HG03045 (cell line): ENCODE data around the gene MAD2L1BP.

Source experiments
- ATAC-seq: cut with Tn5 transposase; IDR thresholded peaks from one replicate; pipeline ENCODE4 v1.9.1; 2021; ENCODE audit warnings: mild to moderate bottlenecking, moderate library complexity; ENCODE audit not compliant: unreplicated experiment

The MAD2L1BP gene

DNA sequence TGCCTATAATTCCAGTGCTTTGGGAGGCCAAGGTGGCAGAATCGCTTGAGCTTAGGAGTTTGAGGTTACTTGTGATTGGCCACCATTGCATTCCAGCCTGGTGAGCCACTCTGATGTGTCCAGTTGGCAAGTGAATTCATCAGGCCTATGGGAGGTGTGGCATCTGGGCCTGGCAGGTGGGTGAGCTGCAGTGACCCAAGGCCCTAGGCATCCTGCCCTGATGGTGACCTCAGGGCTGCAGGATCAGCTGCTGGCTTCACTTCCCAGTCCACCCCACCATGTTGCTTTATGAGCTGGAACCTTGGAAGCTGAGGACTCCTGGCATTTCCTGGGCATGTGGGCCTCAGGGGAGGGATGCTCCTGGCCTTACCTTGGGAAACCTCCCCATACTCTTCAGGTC lies 29.7 kb downstream of the MAD2L1BP start:
- no peak for ATAC-seq

DNA sequence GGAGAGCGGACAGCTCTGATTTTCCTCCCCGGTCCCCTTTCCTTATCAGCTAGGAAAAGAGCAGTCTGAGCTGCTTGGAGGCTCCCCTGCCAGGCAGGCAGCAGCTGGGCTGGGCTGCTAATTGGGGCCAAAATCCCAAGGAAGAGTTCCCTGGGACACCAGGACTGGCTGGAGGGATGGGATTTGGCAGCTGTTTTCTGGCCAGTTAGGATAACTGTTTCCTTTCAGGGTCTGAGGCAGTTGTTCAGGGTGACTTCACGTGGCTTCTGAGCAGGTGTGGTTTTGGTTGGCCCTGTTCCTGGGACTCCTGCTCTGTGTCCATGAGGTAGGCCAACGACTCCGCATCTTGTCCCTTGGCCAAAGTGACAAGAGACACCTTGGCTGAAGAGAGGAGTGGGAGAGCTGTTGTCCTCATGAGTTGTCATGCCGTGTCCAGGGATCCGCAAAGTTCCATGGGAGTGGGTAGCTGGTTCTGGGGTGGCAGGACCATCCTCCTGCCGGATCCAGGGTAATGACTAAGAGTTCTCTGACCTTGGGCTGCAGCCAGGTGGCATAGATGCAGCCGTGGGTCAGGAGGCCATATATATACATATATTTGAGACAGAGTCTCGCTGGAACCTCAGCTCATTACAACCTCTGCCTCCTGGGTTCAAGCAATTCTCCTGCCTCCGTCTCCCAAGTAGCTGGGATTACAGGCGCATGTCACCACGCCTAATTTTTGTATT lies 30.7 kb downstream of the MAD2L1BP start:
- no peak for ATAC-seq

DNA sequence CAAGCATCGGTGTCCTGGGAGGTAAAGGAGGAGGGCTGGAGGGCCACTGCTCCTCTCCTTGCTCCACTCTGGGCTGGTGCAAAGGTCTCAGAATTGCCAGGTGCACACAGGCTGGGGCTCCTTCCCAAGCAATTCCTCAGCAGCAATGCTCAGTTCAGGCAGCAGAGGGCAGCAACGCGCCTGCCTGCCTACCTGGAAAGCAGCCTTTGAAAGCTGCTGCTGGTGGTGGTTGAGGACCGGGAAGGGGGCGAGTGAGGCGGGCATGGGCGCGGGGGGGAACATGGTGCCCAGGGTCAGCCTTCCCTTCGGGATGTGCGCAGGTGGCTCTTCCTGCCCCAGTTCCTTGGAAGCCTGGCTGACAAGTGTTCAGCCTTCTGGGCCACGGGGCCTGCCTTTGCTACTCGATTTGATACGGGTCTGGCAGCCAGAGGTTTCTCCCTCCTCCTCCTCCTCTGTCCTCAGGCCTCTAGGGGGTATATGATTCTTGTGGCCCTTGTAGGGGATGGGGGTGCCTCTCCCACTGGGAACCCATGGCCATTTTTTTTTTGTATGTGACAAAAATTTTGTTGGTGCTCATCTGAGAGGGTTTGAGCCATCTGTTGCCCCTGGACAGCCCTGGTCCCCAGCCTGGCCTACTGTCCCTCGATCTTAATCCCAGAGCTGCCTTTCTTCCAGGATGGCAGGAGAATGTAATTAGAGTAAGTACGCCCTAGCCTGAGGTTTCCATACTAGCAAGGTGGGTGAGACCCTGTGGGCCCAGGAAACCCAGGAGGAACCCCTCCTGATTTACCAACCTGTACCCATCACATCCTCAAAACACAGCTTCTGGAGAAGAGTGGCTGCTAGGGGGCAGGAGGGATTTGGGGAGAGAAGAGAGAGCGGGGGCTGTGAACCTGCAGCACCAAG lies 31.9 kb downstream of the MAD2L1BP start:
- ATAC-seq, result peak; percentile 51

DNA sequence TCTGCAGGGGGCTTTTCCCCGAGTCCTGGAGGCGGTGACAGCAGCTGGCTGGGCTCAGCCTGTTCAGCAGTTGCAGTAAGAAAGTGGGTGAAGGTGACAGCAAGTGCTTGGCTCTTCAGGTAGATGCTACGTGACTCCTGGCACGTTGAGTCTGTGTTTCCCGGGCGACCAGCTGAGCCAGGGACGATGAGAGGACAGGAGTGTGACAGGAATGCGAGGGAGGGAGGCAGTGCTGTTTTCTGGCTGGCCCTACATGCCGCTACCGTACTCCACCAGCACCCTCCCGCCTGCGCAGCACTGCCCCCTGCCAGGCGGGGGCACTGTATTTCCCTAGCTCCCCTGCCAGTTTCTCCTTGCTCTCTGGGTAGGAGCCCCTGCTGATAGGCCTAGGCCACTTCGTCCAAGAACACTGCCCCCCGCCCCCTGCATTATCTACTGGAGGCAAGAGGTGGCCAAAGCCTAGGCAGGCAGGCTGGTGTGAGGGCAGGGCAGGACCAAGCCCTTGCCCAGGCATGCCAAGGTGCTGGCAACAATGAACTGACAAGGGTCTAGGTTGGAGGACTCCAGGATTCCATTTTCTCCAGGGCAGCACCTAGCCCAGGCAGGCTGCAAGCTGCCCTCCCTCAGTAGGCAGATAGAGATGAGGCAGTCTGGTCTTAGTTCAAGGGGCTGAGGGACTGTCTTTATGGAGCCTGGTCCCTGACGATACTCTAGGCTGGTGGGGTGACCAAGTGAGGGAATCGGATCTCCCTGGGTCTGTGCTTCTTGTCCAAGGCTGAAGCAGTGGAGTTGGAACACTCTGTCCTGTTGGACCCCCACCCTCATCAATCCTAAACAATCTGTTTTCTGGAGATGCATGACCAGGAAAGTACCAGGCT lies 32.8 kb downstream of the MAD2L1BP start:
- no peak for ATAC-seq

DNA sequence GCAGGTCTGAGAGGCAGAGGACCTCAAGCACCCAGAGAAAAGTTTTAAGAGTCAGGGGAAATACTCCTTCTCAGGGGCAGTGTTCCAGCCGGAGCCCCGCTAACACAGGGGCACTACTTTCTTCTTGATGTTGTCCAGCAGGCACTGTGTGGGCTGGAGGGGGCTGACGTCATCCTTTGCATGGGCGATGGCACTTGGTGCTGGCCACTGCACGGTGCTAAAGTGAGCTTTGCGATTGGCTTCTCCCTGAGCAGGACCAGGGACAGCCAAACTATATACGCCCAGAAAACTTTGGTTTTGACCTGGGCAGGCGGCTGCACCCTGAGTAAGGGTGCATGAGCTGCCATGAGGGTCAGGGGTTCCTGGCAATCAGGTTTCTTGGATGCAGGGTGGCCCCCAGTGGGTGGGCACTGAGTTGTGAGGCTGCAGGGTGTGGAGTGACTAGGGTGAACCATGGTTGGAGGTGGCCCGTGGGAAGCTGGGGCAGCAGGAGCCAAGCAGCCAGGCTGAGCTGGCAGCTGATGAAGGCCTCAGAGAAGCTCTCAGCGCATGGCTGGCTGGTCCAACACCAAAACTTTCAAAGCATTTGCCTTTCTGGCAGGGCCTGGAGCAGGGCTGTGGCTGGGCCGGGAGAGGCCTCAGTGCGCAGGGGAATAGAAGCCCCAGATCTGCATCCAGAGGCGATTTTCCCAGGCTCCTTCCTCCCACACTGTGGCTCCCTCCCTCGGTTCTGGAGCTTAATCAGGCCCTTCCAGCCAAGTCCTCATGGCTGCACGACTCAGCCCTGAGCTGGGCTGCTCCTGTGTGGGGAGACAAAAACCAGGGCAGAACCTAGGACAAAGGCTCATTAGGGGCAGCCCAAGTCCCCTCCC lies 33.6 kb downstream of the MAD2L1BP start:
- ATAC-seq, result no peak

DNA sequence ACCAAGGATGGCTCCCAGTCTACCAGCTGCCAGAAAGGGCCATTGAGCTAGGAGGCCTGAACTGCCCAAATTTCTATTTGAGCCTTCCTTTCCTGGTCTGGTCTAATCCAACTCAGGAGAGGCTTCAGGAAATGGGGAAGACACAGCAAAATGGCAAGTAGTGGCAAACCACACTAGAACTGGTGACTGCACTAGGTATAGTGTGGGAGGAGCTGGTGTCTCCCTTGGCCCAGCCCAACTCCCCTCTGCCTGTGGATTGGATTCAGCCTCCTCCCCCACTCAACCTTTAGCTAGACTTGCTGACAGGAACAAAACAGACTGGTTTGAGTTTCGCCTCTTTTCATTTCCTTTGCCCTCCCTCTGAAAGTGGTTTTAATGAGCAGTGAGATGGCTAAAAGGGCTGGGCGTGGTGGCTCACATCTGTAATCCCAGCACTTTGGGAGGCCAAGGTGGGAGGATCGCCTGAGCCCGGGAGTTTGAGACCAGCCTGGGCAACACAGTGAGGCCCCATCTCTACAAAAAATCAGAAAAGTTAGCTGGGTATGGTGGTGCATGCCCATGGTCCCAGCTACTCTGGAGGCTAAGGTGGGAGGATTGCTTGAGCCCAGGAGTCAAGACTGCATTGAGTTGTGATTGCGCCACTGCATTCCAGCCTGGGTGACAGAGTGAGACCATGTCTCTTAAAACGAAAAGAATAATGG lies 34.4 kb downstream of the MAD2L1BP start:
- no peak for ATAC-seq

DNA sequence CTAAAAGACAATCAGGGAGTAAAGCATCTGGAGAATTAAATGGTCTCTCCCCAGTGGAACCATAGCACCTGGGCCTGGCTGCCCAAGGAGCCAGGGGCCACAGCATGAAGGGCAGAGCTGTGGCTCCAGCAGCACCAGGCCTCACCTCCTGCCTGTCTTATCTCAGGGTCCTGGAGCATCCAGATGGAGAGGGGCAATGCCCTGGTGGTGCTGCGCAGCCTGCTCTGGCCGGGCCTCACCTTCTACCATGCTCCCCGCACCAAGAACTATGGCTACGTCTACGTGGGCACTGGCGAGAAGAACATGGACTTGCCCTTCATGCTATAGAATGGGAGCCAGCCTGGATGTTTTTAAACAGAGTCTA lies 35.0 kb downstream of the MAD2L1BP start:
- no peak for ATAC-seq

DNA sequence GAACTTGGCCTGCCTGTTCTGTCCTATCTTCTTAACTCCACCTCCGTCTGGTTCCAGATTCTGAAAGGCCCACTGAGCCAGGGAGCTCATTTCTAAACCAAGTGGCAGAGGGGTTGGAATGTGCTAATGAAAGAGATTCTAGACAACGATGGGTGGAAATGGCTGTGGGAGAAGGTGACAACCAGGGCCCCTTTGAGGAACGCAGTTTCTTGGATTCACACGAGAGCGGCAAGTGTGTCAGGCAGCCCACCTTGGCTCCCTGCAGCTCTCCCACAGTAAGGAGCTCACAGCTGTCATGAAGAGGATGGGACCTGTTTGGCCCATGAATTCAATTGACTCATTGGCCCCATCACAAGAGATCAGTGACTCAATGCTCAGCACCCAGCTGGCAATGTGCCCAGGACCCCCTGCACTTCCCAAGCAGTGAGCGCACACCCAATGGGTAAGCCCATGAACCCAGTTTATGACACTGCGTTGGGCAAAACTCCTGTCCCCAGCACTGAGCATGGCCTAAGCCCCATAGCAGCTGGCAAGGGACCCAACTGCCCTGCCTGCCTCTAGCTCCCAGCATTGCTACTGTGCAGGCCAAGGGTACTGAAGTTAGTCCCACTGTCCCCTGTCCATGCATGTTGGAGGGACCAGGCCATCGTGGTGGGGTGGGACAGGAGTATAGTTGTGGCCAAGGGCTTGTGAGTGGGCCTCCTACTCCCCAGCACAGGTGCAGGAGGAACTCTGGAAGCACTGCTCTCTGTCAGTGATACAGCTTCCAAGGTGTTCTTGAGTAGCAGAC lies 35.6 kb downstream of the MAD2L1BP start:
- ATAC-seq, result no peak

DNA sequence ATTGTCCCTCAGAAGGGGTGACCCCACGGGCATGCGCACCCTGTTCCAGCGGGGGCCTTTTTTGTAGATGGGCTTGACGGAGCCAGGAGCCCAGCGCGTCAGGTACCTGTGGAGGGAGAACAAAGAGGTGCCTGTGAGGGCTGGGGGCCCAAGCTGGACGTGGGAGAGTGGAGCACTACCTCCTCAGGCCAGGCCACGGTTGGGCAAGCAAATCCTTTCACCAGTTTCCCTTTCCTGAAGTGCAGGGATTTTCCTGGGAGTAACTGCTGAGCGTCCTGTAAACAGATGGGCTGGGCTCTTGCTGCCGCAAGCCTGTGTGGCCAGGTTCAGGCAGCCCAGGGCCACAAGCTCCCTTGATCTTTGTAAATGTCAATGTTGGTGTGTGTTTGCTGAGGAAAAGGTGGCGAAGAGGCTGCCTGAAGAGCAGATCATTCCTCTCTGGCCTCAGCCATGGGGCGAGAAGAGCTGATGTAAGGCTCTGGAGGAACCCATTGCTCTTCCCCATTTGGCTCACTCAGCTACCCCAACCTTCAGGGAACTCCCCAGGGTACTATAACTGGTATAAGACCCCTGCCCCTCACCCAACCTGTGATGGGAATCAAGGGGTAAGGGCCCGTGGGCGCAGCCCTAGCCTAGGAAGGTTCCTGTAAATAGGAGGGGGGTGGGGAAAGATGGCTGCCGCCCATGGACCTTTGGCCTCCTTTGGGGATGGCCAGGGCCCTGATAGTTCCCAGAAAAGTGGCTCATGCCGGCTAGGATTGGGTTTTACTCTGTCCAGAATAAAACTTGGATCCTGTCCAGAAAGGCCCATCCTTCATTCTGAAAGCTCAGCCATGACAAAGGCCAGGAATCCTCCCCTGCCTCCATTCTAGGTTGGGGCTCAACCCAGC lies 36.4 kb downstream of the MAD2L1BP start:
- ATAC-seq, result no peak

DNA sequence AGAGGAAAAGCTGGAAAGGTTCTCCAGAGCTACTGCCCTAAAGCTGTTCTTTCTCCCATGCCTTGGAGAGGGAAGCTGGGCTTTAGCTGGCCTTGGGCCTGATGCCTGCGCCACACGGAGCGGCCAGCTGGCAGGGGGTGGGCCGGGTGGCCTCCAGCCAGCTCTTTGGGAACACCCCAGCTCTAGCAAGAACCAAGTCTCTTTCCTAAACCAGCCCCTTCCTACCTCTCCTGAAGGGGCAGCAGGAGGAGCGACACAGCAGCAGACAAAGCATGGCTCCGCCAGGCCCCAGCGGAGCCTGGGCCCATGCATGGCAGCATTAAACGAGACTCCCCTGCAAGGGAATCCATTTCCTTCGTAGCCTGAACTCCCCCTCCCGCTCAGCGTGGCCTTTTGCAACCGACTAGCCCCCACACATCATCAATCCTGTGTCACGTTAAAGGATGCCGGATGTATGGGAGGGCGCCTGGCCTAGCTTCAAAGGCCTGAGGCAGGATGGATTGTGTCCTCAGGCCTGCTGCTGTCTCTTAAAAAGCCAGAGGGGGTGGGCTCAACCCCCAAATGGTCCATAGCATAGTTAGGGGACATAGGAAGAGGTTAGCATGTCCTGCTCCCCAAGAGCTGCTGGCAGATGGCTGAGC lies 37.9 kb downstream of the MAD2L1BP start:
- ATAC-seq, result no peak

DNA sequence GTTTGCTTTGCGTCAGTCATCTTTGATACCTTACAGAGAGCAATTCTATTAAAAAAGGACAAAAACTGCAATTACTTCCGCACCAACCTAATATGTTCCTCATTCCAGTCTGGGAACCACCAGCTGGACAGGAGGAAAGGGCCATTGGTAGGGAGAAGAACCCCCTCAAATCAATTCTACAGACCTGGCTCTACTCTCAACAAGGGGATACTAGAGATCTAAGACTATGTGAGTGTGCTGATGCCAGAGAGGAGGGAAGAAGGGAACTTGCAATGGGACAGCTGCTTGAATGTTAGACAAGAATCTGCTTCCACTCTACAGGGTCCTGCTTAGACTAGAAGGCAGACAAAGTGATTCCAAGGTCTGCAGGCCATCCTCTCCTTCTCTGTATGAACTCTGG lies 38.7 kb downstream of the MAD2L1BP start:
- no peak for ATAC-seq

DNA sequence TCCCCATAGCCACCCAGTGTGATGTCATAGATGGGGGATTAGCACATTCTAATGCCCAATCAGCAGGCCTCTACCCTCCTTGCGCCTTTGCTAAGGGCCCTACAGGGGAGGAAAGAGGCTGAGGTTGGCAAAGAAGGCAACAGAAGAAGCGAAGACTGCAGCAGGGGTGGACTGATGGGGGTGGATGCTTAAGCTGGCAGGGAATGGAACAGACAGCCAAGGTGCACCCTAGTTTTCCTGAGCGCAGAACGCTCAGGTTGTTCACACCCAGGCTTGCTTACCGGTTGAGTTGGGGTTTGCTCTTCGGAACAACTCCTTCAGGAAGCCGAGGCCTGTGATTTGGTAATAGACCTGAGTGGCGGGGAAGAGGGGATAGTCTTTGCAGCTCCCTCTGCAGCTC lies 39.3 kb downstream of the MAD2L1BP start:
- ATAC-seq, result no peak

DNA sequence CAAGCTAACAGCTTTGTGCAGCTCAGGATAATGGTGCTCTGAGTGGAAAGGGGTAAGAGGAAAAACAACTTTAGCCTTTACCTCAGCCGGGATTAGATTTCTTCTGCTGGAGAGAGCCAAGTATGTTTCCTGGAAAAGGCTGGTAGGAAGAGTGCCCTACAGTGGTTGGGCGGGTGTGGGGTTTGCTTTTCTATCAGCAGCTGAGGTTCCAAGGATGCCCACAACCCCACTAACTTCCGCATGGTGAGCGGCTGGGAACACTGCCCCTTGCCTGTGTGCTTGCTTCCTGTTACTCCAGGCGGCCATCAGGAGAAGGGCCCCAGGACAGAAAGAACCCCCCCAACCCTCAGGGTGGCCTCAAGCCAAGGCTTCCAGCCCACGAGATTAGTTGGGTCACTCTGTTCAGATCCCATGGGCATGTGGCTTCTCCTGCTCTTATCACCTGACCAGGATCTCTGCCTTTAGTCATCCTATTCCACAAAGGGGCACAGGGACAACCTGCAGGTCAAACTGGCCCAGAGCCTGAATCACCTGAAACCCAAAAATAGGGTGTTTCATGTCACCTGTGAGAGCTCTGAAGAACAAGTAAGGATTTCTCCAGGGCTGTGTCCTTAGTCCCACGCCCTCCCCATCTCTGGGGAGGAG lies 41.4 kb downstream of the MAD2L1BP start:
- no peak for ATAC-seq

DNA sequence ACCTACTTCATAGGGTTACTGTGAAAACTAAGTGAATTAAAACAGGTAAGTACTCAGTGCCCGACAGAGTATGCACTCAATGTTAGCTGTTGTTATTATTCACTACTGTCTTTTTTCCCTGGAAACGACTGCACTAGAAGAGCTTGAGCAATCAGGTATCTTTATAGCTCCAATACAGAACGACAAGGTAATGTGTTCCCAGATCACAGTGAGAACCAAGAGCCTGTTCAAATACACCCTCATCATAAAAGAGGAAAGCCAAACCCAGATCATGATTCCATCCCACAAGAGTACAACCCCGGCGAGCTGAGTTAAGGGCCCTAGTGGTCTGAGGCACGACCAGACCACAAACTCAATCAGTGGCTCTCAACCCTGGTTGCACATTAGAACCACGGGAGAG lies 42.1 kb downstream of the MAD2L1BP start:
- ATAC-seq, result no peak

DNA sequence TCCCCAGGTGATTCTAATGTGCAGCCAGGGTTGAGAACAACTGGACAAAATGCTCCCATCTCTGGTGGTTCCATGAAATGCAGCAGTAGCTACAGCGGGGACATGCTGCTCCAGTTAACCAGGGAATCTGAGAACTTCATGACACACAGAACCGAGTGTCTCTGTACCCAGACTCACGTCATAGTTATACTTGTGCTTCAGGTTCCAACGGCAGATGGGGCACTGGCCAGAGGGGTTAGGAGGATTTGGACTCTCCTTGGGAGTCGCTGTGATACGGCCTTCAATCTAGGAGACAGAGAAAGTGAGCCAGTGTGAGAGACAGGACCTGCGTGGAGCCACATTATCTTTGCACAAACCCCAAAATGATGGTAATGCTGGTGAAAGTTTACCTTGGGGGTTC lies 42.7 kb downstream of the MAD2L1BP start:
- ATAC-seq, result no peak

DNA sequence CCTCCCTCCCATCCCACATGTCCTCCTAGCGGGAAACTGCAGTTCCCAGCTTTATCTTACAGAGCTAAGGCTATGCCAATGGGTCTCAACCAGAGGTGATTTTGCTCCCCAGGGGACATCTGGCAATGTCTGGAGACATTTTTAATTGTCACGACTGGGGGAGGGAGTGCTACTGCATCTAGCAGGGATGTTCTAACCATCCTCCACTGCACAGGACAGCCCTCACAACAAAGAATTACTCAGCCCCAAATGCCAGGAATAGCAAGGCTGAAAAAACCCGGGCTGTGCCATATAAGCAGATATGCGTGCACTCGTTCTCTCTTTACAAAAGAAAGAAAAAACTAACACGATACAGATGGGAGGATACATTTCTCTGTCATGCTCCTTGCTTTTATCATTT lies 43.4 kb downstream of the MAD2L1BP start:
- no peak for ATAC-seq
